ENCODE measurements around the gene MRPL11.

Gene MRPL11

GRCh38 chr11:66429983-66430602, 8.6 kb downstream of the MRPL11 start:
- DNase-seq = peak; percentile 65

- DNase-seq = no peak
These were observed 9.7 kb downstream of the MRPL11 start for GRCh38 chr11:66428933-66429332.

- DNase-seq = no peak
These were observed 12.3 kb downstream of the MRPL11 start for GRCh38 chr11:66426314-66426713.

GRCh38 chr11:66421492-66422205, 17.0 kb downstream of the MRPL11 start:
- DNase-seq = peak; percentile 89

- no peak for DNase-seq
These were observed 17.8 kb downstream of the MRPL11 start, which contains the start of gene NPAS4 for GRCh38 chr11:66420671-66421476. Gene NPAS4 (plus strand): TSS chr11:66421035. CDS start chr11:66421180, 145 bp downstream.

GRCh38 chr11:66419825-66420224, 18.8 kb downstream of the MRPL11 start:
- DNase-seq = no peak

- no peak for DNase-seq
These were observed 19.7 kb downstream of the MRPL11 start for GRCh38 chr11:66418986-66419308.

GRCh38 chr11:66418168-66418985, 20.3 kb downstream of the MRPL11 start:
- DNase-seq = peak; percentile 99

- no peak for DNase-seq
These were observed 21.6 kb downstream of the MRPL11 start for GRCh38 chr11:66417000-66417399.

GRCh38 chr11:66415423-66415822, 23.2 kb downstream of the MRPL11 start:
- DNase-seq = no peak

- no peak for DNase-seq
These were observed 24.3 kb downstream of the MRPL11 start for GRCh38 chr11:66414120-66414934.

- DNase-seq = no peak
These were observed 25.5 kb downstream of the MRPL11 start for GRCh38 chr11:66413167-66413566.

GRCh38 chr11:66412110-66412509, 26.5 kb downstream of the MRPL11 start:
- no peak for DNase-seq

- DNase-seq = no peak
These were observed 27.3 kb downstream of the MRPL11 start for GRCh38 chr11:66411323-66411722.

- DNase-seq = no peak
These were observed 28.5 kb downstream of the MRPL11 start for GRCh38 chr11:66410191-66410590.

- no peak for DNase-seq
These were observed 29.4 kb downstream of the MRPL11 start for GRCh38 chr11:66409226-66409625.

GRCh38 chr11:66408488-66409214, 30.0 kb downstream of the MRPL11 start:
- peak; percentile 98 for DNase-seq

GRCh38 chr11:66407651-66408050, 31.0 kb downstream of the MRPL11 start:
- no peak for DNase-seq

GRCh38 chr11:66393954-66394353, 44.7 kb downstream of the MRPL11 start:
- DNase-seq = no peak

GRCh38 chr11:66391322-66391721, 47.3 kb downstream of the MRPL11 start:
- DNase-seq = no peak

GRCh38 chr11:66388780-66389386, 49.8 kb downstream of the MRPL11 start:
- peak; percentile 66 for DNase-seq

Measured in fibroblast of skin of right biceps (primary cell).